ENCODE measurements around the gene CAMSAP1.
A peak's percentile ranks its signal among the peaks of the same experiment; 100 is the strongest.

Gene CAMSAP1

GRCh38 chr9:135814421-135815095 is 92.8 kb downstream of the CAMSAP1 start:
- no peak for DNase-seq (ENCODE audit: low read depth in 2 of 2)

GRCh38 chr9:135813671-135814290 is 93.6 kb downstream of the CAMSAP1 start:
- no peak for DNase-seq (ENCODE audit: low read depth in 2 of 2)

- no peak for DNase-seq (ENCODE audit: low read depth in 2 of 2)
Measured at GRCh38 chr9:135812961-135813360, 94.4 kb downstream of the CAMSAP1 start.

GRCh38 chr9:135811801-135812200 is 95.5 kb downstream of the CAMSAP1 start:
- DNase-seq (ENCODE audit: low read depth in 2 of 2) = peak; percentile 24 to 28

GRCh38 chr9:135810806-135811575 is 96.4 kb downstream of the CAMSAP1 start:
- DNase-seq (ENCODE audit: low read depth in 2 of 2) = no peak

- peak; percentile 56 to 57 for DNase-seq (ENCODE audit: low read depth in 2 of 2)
Measured at GRCh38 chr9:135809166-135809565, 98.2 kb downstream of the CAMSAP1 start.

- no peak for DNase-seq (ENCODE audit: low read depth in 2 of 2)
Measured at GRCh38 chr9:135805422-135806022, 101.8 kb downstream of the CAMSAP1 start.

- peak; percentile 1 to 4 for DNase-seq (ENCODE audit: low read depth in 2 of 2)
Measured at GRCh38 chr9:135804581-135805421, 102.5 kb downstream of the CAMSAP1 start.

- no peak for DNase-seq (ENCODE audit: low read depth in 2 of 2)
Measured at GRCh38 chr9:135803441-135803840, 103.9 kb downstream of the CAMSAP1 start.

- DNase-seq (ENCODE audit: low read depth in 2 of 2) = no peak
Measured at GRCh38 chr9:135802876-135803419, 104.4 kb downstream of the CAMSAP1 start.

GRCh38 chr9:135801070-135801469 is 106.3 kb downstream of the CAMSAP1 start:
- DNase-seq (ENCODE audit: low read depth in 2 of 2) = no peak

GRCh38 chr9:135799261-135799660 is 108.1 kb downstream of the CAMSAP1 start:
- DNase-seq (ENCODE audit: low read depth in 2 of 2) = no peak

- no peak for DNase-seq (ENCODE audit: low read depth in 2 of 2)
Measured at GRCh38 chr9:135798263-135798585, 109.1 kb downstream of the CAMSAP1 start.

GRCh38 chr9:135797507-135798262 is 109.7 kb downstream of the CAMSAP1 start:
- peak; percentile 3 to 6 for DNase-seq (ENCODE audit: low read depth in 2 of 2)

GRCh38 chr9:135796784-135797485 is 110.4 kb downstream of the CAMSAP1 start:
- DNase-seq (ENCODE audit: low read depth in 2 of 2) = no peak

- DNase-seq (ENCODE audit: low read depth in 2 of 2) = no peak
Measured at GRCh38 chr9:135795391-135795790, 112.0 kb downstream of the CAMSAP1 start.

- DNase-seq (ENCODE audit: low read depth in 2 of 2) = no peak
Measured at GRCh38 chr9:135794361-135794885, 112.9 kb downstream of the CAMSAP1 start.

- no peak for DNase-seq (ENCODE audit: low read depth in 2 of 2)
Measured at GRCh38 chr9:135794057-135794335, 113.3 kb downstream of the CAMSAP1 start.

- no peak for DNase-seq (ENCODE audit: low read depth in 2 of 2)
Measured at GRCh38 chr9:135793221-135794056, 113.9 kb downstream of the CAMSAP1 start.
